GM18907 (cell line): ENCODE data around the gene GAS6.
"Not testable (repeated sequence)": the region's sequence is repeated elsewhere in the genome, so short reads cannot be mapped to it uniquely, and the experiment has no call there.

Source experiments
- ATAC-seq: cut with Tn5 transposase; IDR thresholded peaks from one replicate; pipeline ENCODE4 v1.9.1; 2021; ENCODE audit warnings: mild to moderate bottlenecking, moderate library complexity; ENCODE audit not compliant: unreplicated experiment

The GAS6 gene

GRCh38 chr13:113874177-113874576 is 10.3 kb upstream of the GAS6 start:
- ATAC-seq, result no peak

- ATAC-seq, result no peak
Measured at GRCh38 chr13:113869263-113869662, 5.4 kb upstream of the GAS6 start.

DNA sequence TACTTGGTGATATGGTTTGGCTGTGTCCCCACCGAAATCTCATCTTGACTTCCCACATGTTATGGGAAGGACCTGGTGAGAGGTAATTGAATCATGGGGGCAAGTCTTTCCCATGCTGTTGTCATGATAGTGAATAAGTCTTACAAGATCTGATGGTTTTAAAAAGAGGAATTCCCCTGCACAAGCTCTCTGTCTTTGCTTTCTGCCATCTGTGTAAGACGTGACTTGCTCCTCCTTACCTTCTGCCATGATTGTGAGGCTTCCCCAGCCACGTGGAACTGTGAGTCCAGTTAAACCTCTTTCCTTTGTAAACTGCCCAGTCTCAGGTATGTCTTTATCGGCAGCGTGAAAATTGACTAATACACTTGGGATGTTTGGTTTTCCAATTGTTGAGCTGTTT is 4.0 kb upstream of the GAS6 start:
- ATAC-seq, result not testable (repeated sequence)

- ATAC-seq, result no peak
Measured at GRCh38 chr13:113865427-113865826, 1.6 kb upstream of the GAS6 start.

DNA sequence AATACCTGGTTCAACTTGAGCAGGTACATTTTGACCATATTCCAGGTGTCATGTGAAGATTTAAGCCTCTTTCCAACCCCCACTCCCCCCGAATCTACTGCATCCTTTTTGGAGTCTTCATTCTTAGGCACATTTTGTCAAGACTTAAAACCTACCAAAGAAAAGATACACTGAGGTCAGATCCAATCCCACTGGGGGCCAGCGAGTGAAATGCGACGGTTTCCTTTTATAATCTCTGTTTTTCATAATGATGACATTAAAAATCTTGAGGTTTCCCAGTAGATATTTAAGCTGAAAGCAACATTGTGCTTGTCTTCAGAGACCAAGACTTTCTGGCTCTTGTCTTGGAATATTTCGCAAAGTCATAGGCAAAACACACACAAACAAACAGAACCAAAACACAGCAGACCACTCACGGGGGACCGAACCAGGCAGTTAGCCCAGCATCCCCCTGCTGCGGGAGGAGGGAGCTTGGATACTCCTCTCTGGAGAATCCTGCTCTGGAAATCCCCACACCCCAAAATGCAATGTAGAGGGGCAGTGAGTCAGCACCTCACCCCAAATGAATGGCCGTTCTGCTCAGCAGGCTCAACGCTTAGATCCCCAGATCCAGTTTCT is 506 bp upstream of the GAS6 start:
- ATAC-seq, result no peak

DNA sequence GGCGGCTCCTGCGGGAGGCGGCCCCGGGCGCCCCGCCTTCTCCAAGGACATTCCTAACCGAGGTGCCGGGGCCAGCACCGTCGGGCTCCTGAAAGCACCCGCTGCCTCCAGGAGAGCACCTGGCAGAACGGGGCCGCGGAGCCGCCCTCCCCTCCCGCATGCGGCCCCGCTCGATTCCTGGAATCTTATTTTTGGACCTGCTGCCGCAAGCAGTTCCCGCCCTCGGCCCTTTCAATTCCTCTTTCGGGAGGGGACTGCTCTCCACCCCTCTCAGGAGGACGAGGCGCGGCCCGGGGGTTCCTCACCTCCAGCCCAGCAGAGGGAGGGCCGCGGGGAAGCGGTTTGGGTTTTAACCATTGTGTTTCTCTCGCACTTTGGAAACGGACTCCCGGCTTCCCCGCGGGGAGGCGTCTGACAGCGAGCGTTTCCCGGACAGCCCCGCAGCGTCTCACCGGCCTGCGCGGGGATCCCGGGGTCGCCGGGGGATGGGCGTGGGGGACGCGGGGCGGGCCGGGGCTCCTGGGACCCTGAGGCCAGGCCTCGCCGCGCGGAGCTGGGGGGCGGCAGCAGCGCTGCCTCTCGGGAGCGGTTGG is 849 bp downstream of the GAS6 start:
- ATAC-seq, result no peak

DNA sequence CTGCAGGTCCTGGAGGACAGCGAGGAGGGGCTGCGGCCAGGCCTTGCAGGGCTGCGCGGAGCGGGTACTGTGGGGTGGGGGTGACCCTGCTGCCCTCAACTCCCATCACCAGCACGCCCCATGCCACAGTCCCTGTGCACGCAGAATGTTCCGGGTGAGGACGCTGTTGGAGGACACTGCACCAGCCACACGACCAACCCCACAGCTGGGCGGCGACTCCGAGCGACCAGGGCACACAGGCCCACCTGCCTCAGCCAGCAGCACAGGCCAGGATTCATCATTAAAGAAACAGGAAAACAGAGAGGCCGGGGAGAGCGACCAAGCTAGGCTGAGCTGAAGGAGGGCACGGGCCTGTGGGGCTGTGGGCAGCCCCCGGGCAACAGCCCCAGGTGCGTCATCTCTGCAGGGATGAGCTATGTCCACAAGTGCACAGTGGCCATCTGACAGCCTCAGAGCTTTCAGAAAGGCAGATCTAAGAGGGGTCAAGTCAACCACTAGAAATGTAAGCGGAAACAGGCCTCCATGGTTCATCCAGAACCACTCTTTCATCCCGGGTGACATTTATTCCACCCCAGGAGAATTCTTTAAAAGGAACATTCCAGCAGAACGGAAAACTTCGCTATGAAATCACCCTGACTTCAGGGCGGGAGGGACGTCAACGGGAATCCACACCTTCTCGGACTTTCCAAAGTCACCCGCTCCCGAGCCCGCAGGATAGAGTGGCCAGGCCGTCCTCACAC is 1.5 kb downstream of the GAS6 start:
- ATAC-seq, result no peak

DNA sequence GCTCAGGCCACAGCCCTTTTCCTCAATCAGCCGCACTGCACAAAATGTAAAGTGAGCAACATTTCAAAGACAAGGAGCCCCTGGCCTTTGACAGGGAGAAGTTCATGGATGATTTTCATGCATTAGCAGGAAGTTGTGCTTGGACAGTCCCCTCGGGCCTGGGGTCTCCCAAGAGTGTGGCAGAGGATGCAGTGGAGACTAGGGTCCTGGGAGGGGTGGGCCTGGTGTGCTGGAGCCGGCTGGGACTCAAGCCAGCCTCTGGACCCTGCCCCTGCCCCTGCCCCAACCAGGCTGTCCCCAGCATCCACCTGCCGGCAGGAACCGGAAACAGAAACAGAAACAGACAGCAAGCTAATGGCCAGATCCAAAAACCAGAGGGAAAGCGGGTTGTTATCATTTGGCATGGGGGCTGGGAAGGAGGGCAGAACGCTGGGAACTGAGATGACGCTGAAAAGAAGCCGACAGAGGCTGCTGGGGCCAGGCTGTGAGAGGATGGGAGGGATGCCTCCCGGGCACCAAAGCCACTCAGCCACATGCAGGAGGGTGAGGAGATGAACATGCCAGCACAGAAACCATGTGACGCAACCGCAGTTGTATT is 2.3 kb downstream of the GAS6 start:
- no peak for ATAC-seq

DNA sequence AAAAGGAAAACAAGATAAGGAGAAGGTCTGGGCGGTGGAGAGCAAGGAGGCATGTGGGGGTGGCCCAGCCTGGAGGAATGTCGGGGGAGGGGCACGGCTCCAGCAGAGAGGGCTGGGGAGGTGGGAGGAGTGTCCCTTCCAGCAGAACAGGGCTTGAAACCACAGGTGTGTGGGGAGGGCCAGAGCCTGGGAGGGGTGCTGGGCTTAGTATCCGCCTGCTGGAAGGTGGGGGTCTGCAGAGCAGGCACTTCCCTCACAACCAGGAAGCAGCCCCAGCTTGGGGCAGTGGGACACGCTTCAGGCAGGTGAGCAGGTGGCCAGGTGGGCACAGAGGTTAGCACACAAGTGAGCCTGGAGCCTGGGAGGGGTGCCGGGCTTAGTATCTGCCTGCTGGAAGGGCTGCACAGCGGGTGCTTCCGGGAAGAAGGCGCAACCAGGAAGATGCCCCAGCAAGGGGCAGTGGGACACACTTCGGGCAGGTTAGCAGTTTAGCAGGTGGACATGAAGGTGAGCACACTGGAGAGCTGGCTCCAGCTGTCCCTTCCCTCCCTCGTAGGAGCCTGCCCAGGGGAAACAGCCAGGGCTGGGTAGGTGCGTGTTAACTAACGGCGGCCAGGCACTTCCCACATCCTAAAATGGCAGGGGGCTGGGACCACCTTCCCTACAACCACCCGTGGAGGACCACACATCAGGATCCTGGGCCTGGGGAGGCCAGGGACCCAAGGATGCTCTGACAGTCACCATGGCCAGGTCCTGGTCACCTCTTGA is 3.0 kb downstream of the GAS6 start:
- ATAC-seq, result no peak

DNA sequence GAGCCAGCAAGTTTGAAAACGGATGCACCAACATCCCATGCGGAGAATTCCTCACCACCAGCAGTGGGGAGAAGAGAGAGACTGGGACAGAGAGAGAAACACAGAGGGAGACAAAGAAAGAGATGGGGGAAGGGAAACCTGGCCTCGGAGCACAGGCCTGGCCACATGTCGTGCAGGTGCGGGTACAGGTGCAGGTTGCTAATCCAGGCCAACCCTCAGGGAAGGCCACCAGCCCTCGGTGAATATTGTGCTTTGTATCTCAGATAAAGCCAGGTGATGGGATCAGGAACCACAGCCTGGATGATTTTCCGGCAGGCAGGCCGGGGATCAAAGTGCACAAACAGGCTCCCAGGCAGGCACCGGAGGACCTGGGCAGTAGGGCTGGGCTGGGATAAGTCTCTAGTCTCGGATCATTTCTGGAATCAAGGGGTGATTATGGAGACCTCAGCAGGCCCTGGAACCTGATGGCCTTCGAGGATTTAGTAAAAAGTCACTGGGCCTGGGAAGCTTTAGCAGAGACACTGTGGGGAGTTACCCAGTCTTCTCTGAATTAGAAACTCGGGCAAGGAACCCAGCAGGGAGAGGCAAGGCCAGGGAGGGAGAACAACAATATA is 3.7 kb downstream of the GAS6 start:
- ATAC-seq, result no peak

GRCh38 chr13:113859311-113860050 is 4.4 kb downstream of the GAS6 start:
- no peak for ATAC-seq

DNA sequence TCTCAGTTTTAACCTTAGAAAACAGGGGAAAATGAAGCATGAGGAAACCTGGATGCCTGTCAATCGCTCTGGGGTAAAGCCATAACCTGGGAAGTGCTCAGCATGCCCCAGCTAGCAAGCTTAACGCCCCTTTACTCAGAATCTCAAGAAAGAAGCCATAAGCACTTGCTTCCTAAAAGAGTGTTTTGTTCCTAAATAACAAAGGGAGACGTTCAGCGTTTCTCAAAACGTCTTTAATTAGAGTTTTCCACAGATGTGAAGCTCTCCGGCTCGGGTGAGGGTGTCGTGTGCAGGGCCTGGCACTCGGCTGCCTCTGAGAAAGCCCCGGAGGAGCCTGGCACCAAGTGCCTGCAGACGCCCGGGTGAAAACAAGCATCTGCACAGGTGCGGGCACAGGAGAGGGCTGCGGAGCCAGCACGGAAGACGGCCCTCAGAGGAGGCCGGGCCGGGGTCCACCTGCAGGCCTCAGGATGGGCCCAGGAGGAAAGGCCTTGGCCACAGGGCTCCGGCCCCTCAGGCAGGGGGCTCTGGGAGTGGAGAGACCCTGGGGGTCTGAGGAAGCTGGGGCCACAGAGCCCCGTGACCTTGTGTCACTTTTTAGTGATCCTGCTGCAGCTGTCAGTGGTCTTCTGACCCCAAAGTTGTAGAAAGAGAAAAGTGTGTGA is 6.2 kb downstream of the GAS6 start:
- ATAC-seq, result no peak

DNA sequence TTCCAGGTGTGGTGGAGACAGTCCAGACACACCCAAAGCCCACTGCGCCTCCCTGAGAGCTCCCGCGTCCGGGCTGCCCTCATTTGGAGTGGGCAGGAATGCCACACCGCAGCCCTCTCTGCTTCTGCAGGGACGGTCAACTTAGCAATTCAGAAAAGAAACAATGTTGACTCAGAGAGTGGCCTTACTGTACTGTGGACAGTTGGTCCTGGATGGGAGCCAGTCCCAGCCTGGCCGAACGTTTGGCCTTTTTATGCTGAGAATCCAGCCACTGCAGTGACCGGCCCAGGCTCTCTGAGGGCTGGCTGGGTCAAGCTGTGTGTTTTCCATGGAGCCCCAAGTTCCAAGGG is 7.2 kb downstream of the GAS6 start:
- ATAC-seq, result no peak

GRCh38 chr13:113855931-113856715 is 7.8 kb downstream of the GAS6 start:
- no peak for ATAC-seq

GRCh38 chr13:113855012-113855921 is 8.6 kb downstream of the GAS6 start:
- no peak for ATAC-seq

DNA sequence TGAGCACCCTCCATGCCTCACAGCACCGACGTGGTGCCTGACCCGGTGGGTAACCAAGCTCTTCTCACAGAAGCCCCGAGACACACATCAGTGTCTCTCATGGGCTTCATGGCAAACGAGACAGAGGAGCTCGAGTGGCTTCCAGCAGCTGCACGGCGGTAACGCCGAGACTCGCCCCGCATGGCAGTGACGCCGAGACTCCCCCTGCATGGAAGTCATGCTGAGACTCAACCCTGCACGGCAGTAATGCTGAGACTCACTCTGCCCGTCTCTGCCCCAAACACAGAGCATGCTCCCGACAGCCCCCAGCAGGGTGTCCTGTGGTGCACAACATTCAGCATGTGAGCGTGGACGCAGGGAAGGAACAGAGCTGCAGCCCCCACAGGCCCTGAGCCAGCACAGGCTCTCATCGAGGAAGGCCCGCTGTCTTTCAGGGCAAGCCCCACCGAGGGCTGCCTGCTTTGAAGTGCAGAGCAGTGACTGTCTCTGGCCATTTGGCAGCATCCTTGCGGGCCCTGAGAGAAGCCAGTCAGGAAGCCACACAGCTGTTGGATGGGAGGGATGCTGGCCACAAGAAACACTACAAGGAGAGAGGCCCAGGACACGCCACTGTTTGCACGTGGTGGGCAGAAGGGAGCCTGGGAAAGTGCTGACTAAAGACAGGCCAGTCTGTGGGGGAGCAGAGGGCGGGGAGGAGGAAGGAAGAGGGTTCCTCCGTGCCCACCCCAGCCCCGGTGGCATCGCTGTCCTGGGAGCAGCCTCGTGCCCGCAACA is 9.5 kb downstream of the GAS6 start:
- no peak for ATAC-seq
